Ishikawa (cell line): ENCODE data around the gene GALNT5.

Experiments used
- CEBPB ChIP-seq: IDR thresholded peaks from 2 replicates; pipeline ENCODE4 v1.6.1; 2012
- EP300 ChIP-seq: IDR thresholded peaks from 2 replicates; pipeline ENCODE4 v1.6.1; 2012; ENCODE audit warnings: borderline replicate concordance
- MAX ChIP-seq: IDR thresholded peaks from 2 replicates; pipeline ENCODE4 v1.6.1; 2012
- NFIC ChIP-seq: IDR thresholded peaks from 2 replicates; pipeline ENCODE4 v1.6.1; 2012
- RAD21 ChIP-seq: IDR thresholded peaks from 2 replicates; pipeline ENCODE4 v1.6.1; 2012; ENCODE audit warnings: low read depth
- REST ChIP-seq: IDR thresholded peaks from 2 replicates; pipeline ENCODE4 v1.6.1; 2012; ENCODE audit warnings: low read depth, mild to moderate bottlenecking
- TAF1 ChIP-seq: IDR thresholded peaks from 2 replicates; pipeline ENCODE4 v1.6.1; 2012; ENCODE audit warnings: low read depth, mild to moderate bottlenecking
- TCF12 ChIP-seq: IDR thresholded peaks from 2 replicates; pipeline ENCODE4 v1.6.1; 2012; ENCODE audit warnings: low read depth
- TEAD4 ChIP-seq: IDR thresholded peaks from 2 replicates; pipeline ENCODE4 v1.6.1; 2012
- USF1 ChIP-seq: IDR thresholded peaks from 2 replicates; pipeline ENCODE4 v1.6.1; 2012
- YY1 ChIP-seq: IDR thresholded peaks from 2 replicates; pipeline ENCODE4 v1.6.1; 2012; ENCODE audit warnings: low read depth

DNA sequence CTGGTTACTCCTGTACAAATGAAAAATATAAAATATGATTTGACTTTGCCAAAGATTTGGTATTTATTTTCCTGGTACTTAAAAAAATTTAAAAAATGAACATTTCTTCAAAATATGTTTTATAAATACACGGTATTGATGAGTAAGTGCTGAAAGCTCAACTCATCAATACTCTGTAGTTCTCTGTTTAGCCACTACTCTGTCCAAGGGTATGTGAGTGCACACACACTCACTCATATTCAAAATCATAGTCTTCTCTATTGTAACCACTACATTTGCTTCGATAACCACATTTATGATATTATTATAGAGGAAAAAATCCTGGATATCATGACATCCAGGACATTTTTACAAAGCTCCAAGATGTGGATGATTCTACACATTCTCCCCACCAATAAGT, 40.1 kb upstream of the GALNT5 start:
- TF ChIP-seq TAF1 (no peak), EP300 (no peak), TEAD4 (no peak), USF1 (no peak), RAD21 (no peak), REST (no peak), CEBPB (no peak), YY1 (no peak), MAX (no peak), TCF12 (no peak), NFIC (no peak)
